HEK293 (cell line): ENCODE data around the gene RNF146.

Experiments
- CTCF ChIA-PET: fragments of 350-600 bp; formaldehyde crosslinking; extraction: SDS; loops from one replicate; lab custom pipeline; 2021; ENCODE audit warnings: antibody characterized with exemption; lab: Yijun Ruan, JAX
- POLR2A ChIA-PET: fragments of 300-600 bp; formaldehyde crosslinking; extraction: SDS; loops from one replicate; lab custom pipeline; 2020; ENCODE audit warnings: antibody characterized with exemption, inconsistent platforms; lab: Yijun Ruan, JAX
- H3K27ac ChIP-seq: fragments of 200-500 bp; sonication (Bioruptor generic); 2 replicates; pipeline ENCODE4 v1.5.1; 2014; ENCODE audit warnings: low read depth, low read length, control low read depth, inconsistent platforms; ENCODE audit errors: extremely low read depth
- H3K36me3 ChIP-seq, 2 experiments: fragments of 200-500 bp in 1 of 2; sonication (Bioruptor generic) in 1 of 2; 1 replicate in 1 of 2; 2 replicates in 1 of 2; pipeline ENCODE4 v1.5.1; 2014 to 2017; ENCODE audit warnings: inconsistent platforms in 2 of 2, low read length in 2 of 2; ENCODE audit not compliant: control insufficient read depth in 2 of 2, insufficient read depth in 1 of 2
- H3K4me1 ChIP-seq: fragments of 200-500 bp; sonication (Bioruptor generic); 2 replicates; pipeline ENCODE4 v1.5.1; 2014; ENCODE audit warnings: mild to moderate bottlenecking, low read length, inconsistent platforms; ENCODE audit not compliant: control insufficient read depth, insufficient read depth
- H3K4me3 ChIP-seq: 2 replicates; pipeline ENCODE4 v1.5.1; 2011; ENCODE audit warnings: low read depth, mild to moderate bottlenecking, control low read depth, low read length, moderate library complexity
- H3K9me3 ChIP-seq: fragments of 200-500 bp; sonication (Bioruptor generic); 2 replicates; pipeline ENCODE4 v1.5.1; 2014; ENCODE audit warnings: low read depth, low read length, inconsistent platforms; ENCODE audit not compliant: control insufficient read depth, insufficient read depth
- FEZF1 ChIP-seq: fragments of 450-650 bp; formaldehyde crosslinking; IDR thresholded peaks from 2 replicates; pipeline ENCODE4 v1.5.1; 2016; ENCODE audit warnings: missing biosample characterization, missing genetic modification characterization
- HOXA7 ChIP-seq: sonication (generic); formaldehyde crosslinking; IDR thresholded peaks from 2 replicates; pipeline ENCODE4 v1.8.1; 2022; ENCODE audit warnings: missing genetic modification reagents, borderline replicate concordance
- ZBTB17 ChIP-seq: fragments of 450-650 bp; formaldehyde crosslinking; IDR thresholded peaks from 2 replicates; pipeline ENCODE4 v1.5.1; 2016; ENCODE audit warnings: missing biosample characterization, missing genetic modification characterization
- ZNF121 ChIP-seq: fragments of 450-650 bp; formaldehyde crosslinking; IDR thresholded peaks from 2 replicates; pipeline ENCODE4 v1.5.1; 2016; ENCODE audit warnings: missing biosample characterization, missing genetic modification characterization
- ZNF138 ChIP-seq: fragments of 450-650 bp; formaldehyde crosslinking; IDR thresholded peaks from 2 replicates; pipeline ENCODE4 v1.5.1; 2016; ENCODE audit warnings: missing biosample characterization, missing genetic modification characterization, borderline replicate concordance
- ZNF146 ChIP-seq: fragments of 450-650 bp; formaldehyde crosslinking; IDR thresholded peaks from 2 replicates; pipeline ENCODE4 v1.5.1; 2016; ENCODE audit warnings: missing biosample characterization, missing genetic modification characterization
- ZNF362 ChIP-seq: fragments of 450-650 bp; formaldehyde crosslinking; IDR thresholded peaks from 2 replicates; pipeline ENCODE4 v1.5.1; 2016; ENCODE audit warnings: missing biosample characterization, missing genetic modification characterization
- ZNF366 ChIP-seq: fragments of 450-650 bp; formaldehyde crosslinking; conservative IDR thresholded peaks from 2 replicates; pipeline ENCODE4 v1.5.1; 2016; ENCODE audit warnings: missing biosample characterization, missing genetic modification characterization
- ZNF398 ChIP-seq: fragments of 450-650 bp; formaldehyde crosslinking; IDR thresholded peaks from 2 replicates; pipeline ENCODE4 v1.5.1; 2017; ENCODE audit warnings: missing biosample characterization, missing genetic modification characterization
- ZNF510 ChIP-seq: fragments of 450-650 bp; formaldehyde crosslinking; IDR thresholded peaks from 2 replicates; pipeline ENCODE4 v1.5.1; 2018; ENCODE audit warnings: mild to moderate bottlenecking, missing genetic modification characterization, missing biosample characterization; ENCODE audit not compliant: insufficient replicate concordance
- ZNF513 ChIP-seq: fragments of 450-650 bp; IDR thresholded peaks from 2 replicates; pipeline ENCODE4 v1.5.1; 2018; ENCODE audit warnings: missing biosample characterization, missing genetic modification characterization
- ZNF544 ChIP-seq: fragments of 450-650 bp; formaldehyde crosslinking; IDR thresholded peaks from 2 replicates; pipeline ENCODE4 v1.5.0; 2017; ENCODE audit warnings: missing biosample characterization, missing genetic modification characterization
- ZNF626 ChIP-seq: fragments of 450-650 bp; sonication (Bioruptor Pico); formaldehyde crosslinking; IDR thresholded peaks from 2 replicates; pipeline ENCODE4 v1.5.1; 2018; ENCODE audit warnings: missing biosample characterization, missing genetic modification characterization, inconsistent platforms
- ZNF645 ChIP-seq: fragments of 450-650 bp; formaldehyde crosslinking; IDR thresholded peaks from 2 replicates; pipeline ENCODE4; 2016; ENCODE audit warnings: missing biosample characterization, missing genetic modification characterization
- ZNF747 ChIP-seq: fragments of 450-650 bp; formaldehyde crosslinking; IDR thresholded peaks from 2 replicates; pipeline ENCODE4 v1.5.1; 2016; ENCODE audit warnings: missing biosample characterization, missing genetic modification characterization
- ZSCAN30 ChIP-seq: fragments of 450-650 bp; IDR thresholded peaks from 2 replicates; pipeline ENCODE4 v1.5.1; 2018; ENCODE audit warnings: missing biosample characterization, mild to moderate bottlenecking, missing genetic modification characterization, moderate library complexity
- ZSCAN5A ChIP-seq: fragments of 450-650 bp; formaldehyde crosslinking; IDR thresholded peaks from 2 replicates; pipeline ENCODE4 v1.5.1; 2016; ENCODE audit warnings: missing biosample characterization, missing genetic modification characterization

The RNF146 gene

GRCh38 chr6:127302728-127303660, 36.3 kb downstream of the RNF146 start (continued):
- no peak for TF ChIP-seq ZNF362 (tag by site-specific recombination)

- H3K9me3 ChIP-seq = no peaks in the 10 kb centered on the region; the same call in 1 of the 2 replicates
- H3K27ac ChIP-seq = no peak overlapping the region
- H3K4me1 ChIP-seq = no peaks in the 10 kb centered on the region
- TF ChIP-seq ZBTB17 (tag by site-specific recombination) = no peak
- no peak for TF ChIP-seq ZSCAN30 (tag by site-specific recombination)
- no peak for TF ChIP-seq ZNF121
- TF ChIP-seq ZNF645 (tag by site-specific recombination) = no peak
- TF ChIP-seq ZNF747 (tag by site-specific recombination) = no peak
- no peak for TF ChIP-seq ZNF513 (tag by site-specific recombination)
- TF ChIP-seq ZNF510 (tag by site-specific recombination) = no peak
- no peak for TF ChIP-seq ZNF366 (tag by site-specific recombination)
- no peak for TF ChIP-seq HOXA7 (CRISPR knock-in tag)
- TF ChIP-seq ZNF146 (tag by site-specific recombination) = no peak
- TF ChIP-seq FEZF1 (tag by site-specific recombination) = no peak
- no peak for TF ChIP-seq ZNF138 (tag by site-specific recombination)
- TF ChIP-seq ZNF626 (tag by site-specific recombination) = no peak
- TF ChIP-seq ZNF398 (tag by site-specific recombination) = no peak
- no peak for TF ChIP-seq ZSCAN5A (tag by site-specific recombination)
- no peak for TF ChIP-seq ZNF544 (tag by site-specific recombination)
- peaks cover 8 to 12% of the 10 kb centered on the region in 2 experiments; a peak in 2 of 3 replicates for H3K36me3 ChIP-seq
- H3K4me3 ChIP-seq = no peak overlapping the region
- ChIA-PET CTCF (interaction anchor here (0.5 to 5.5 kb wide), 23 partner anchors 8 to 1539 kb away, joined by 3 to 32 read pairs (median 4); no protein-coding TSS in a partner anchor), POLR2A (interaction anchor here (1.8 kb wide), 1 partner anchor 37 kb away, joined by 4 read pairs; the partner anchor contains the start of gene RNF146)
These were observed 37.3 kb downstream of the RNF146 start for GRCh38 chr6:127303917-127304316.
